Panc1 (cell line): ENCODE data around the gene ATP2B2. TPM values are rescaled to one million over a fixed set of nuclear protein-coding genes. Genes with fewer than 3 reads are reported as not detected.
"Not testable (repeated sequence)": the region's sequence is repeated elsewhere in the genome, so short reads cannot be mapped to it uniquely, and the experiment has no call there.

Source experiments
- ATAC-seq: fragments of 200-7000 bp; cut with Tn5 transposase; 2 replicates; pipeline ENCODE4 v1.9.1; 2020; ENCODE audit warnings: mild to moderate bottlenecking, moderate library complexity
- BruUV-seq: library from RNA; stranded (reverse); fragments of 400-500 nt; replicated peaks from 2 replicates; lab custom pipeline; 2021; lab: Mats Ljungman, UMichigan
- CTCF ChIA-PET: fragments of 300-600 bp; sonication (Branson Sonifier 250); formaldehyde crosslinking; loops from one replicate; lab custom pipeline; 2022; ENCODE audit warnings: antibody characterized with exemption; lab: Charles Lee
- POLR2A ChIA-PET: fragments of 300-600 bp; sonication (Branson Sonifier 250); formaldehyde crosslinking; loops from one replicate; lab custom pipeline; 2022; ENCODE audit warnings: antibody characterized with exemption; lab: Charles Lee
- DNase-seq: peaks from one replicate; pipeline ENCODE4 v3.0.0-alpha.2; 2010; ENCODE audit warnings: low read depth, low spot score
- H3K27ac ChIP-seq: 2 replicates; pipeline ENCODE4 v1.5.1; 2011; ENCODE audit warnings: mild to moderate bottlenecking, low read length, inconsistent platforms
- H3K27me3 ChIP-seq: fragments of 200-500 bp; sonication (Bioruptor generic); 2 replicates; pipeline ENCODE4 v1.6.0; 2014; ENCODE audit warnings: low read length, inconsistent platforms; ENCODE audit not compliant: control insufficient read depth, insufficient read depth
- H3K36me3 ChIP-seq: fragments of 200-500 bp; sonication (Bioruptor generic); 2 replicates; pipeline ENCODE4 v1.5.1; 2014; ENCODE audit warnings: inconsistent platforms, mild to moderate bottlenecking, low read length, moderate library complexity; ENCODE audit not compliant: control insufficient read depth, insufficient read depth
- H3K4me1 ChIP-seq: 2 replicates; pipeline ENCODE4 v1.5.1; 2011; ENCODE audit warnings: inconsistent platforms, mild to moderate bottlenecking, low read length, moderate library complexity; ENCODE audit not compliant: control insufficient read depth, insufficient read depth
- H3K4me3 ChIP-seq, 2 experiments: 2 replicates each; pipeline ENCODE4 v1.5.1; 2011 to 2012; ENCODE audit warnings: low read depth in 2 of 2, low read length in 2 of 2, mild to moderate bottlenecking in 2 of 2, inconsistent platforms in 1 of 2, moderate library complexity in 1 of 2
- H3K9me3 ChIP-seq: fragments of 200-500 bp; sonication (Bioruptor generic); 2 replicates; pipeline ENCODE4 v1.5.1; 2014; ENCODE audit warnings: low read depth, mild to moderate bottlenecking, inconsistent platforms, low read length, moderate library complexity; ENCODE audit not compliant: control insufficient read depth, insufficient read depth
- POLR2AphosphoS5 ChIP-seq: IDR thresholded peaks from 2 replicates; pipeline ENCODE4 v1.6.1; 2012; ENCODE audit warnings: mild to moderate bottlenecking, low read depth, low read length, moderate library complexity
- REST ChIP-seq, 2 experiments: IDR thresholded peaks; 2 replicates each; pipeline ENCODE4 v1.6.1; 2011 to 2012; ENCODE audit warnings: low read depth in 2 of 2, control low read depth in 1 of 2, low read length in 1 of 2, mild to moderate bottlenecking in 1 of 2, moderate library complexity in 1 of 2; ENCODE audit not compliant: insufficient read depth in 1 of 2
- SIN3A ChIP-seq: IDR thresholded peaks from 2 replicates; pipeline ENCODE4 v1.6.1; 2012; ENCODE audit warnings: low read depth, mild to moderate bottlenecking, low read length, moderate library complexity, borderline replicate concordance; ENCODE audit not compliant: insufficient read depth
- TCF7L2 ChIP-seq: IDR thresholded peaks from 2 replicates; pipeline ENCODE4 v1.6.1; 2011; ENCODE audit warnings: mild to moderate bottlenecking, low read depth, low read length, inconsistent platforms
- in situ Hi-C: cut with HindIII; loops from 2 replicates; pipeline ENCODE4 v1.10.0; 2016; ENCODE audit warnings: low sequenced_read_pairs, low pct_unique_long_range_greater_than_20kb
- intact Hi-C: fragments of 100-400 bp; cut with micrococcal nuclease; formaldehyde crosslinking; loops from one replicate; pipeline ENCODE4 v1.10.0; 2022; ENCODE audit not compliant: unreplicated experiment
- total RNA-seq: library from RNA; stranded (reverse); gene quantifications from one replicate; pipeline ENCODE4 v1.2.1, GENCODE V29; 2021; ENCODE audit not compliant: unreplicated experiment
- TF ChIP-seq, protein P1 (sequence below): fragments of 450-650 bp; IDR thresholded peaks from 2 replicates; pipeline ENCODE4 v1.5.1; 2017; ENCODE audit warnings: mild to moderate bottlenecking

Gene ATP2B2
- total RNA-seq, 1 experiment from 2014 or later = not detected

GRCh38 chr3:10546181-10546624, 40.8 kb upstream of the ATP2B2 start:
- in situ Hi-C loops (no loop called here), intact Hi-C loops (no loop called here)
- Histone ChIP-seq H3K27me3 (no peaks in the 10 kb centered on the region), H3K27ac (no peak overlapping the region), H3K4me1 (no peaks in the 10 kb centered on the region), H3K9me3 (peaks cover 5% of the 10 kb centered on the region; the same call in 1 of the 2 replicates), H3K4me3 (no peak overlapping the region), H3K36me3 (no peaks in the 10 kb centered on the region)
- ATAC-seq (no peak), DNase-seq (no peak)
- CTCF ChIA-PET = no interaction called here
- TF ChIP-seq REST (IDR thresholded peaks at IDR 0.05; ENCODE audit: insufficient read depth in 1 of 2, low read depth in 2 of 2, low read length in 1 of 2) = 0 out of 4 replicates have a peak, but pooled peaks of 1 of the 2 experiments have one; percentile 37
- TF ChIP-seq TCF7L2 = no peak
- POLR2A ChIA-PET = no interaction called here
- no TSS peak for BruUV-seq

GRCh38 chr3:10542518-10542917, 37.1 kb upstream of the ATP2B2 start:
- CTCF ChIA-PET = no interaction called here
- no peak for TF ChIP-seq SIN3A

DNA sequence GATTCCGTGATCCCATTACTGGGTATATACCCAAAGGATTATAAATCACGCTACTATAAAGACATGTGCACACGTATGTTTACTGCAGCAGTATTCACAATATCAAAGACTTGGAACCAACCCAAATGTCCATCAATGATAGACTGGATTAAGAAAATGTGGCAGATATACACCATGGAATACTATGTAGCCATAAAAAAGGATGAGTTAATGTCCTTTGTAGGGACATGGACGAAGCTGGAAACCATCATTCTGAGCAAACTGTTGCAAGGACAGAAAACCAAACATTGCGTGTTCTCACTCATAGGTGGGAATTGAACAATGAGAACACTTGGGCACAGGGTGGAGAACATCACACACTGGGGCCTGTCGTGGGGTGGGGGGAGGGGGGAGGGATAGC, 35.0 kb upstream of the ATP2B2 start:
- POLR2A ChIA-PET, ATAC-seq, H3K4me1 ChIP-seq, in situ Hi-C loops, BruUV-seq, H3K4me3 ChIP-seq, H3K36me3 ChIP-seq, DNase-seq, H3K27ac ChIP-seq, CTCF ChIA-PET, H3K27me3 ChIP-seq, H3K9me3 ChIP-seq, intact Hi-C loops: not testable (repeated sequence)

More at GRCh38 chr3:10542518-10542917, 37.1 kb upstream of the ATP2B2 start:
- DNase-seq (no peak), ATAC-seq (no peak)
- intact Hi-C loops (no loop called here), in situ Hi-C loops (no loop called here)
- POLR2A ChIA-PET = no interaction called here
- no peak overlapping the region for H3K27ac ChIP-seq
- H3K4me1 ChIP-seq = no peaks in the 10 kb centered on the region
- H3K4me3 ChIP-seq = no peak overlapping the region
- no TSS peak for BruUV-seq
- H3K27me3 ChIP-seq = no peaks in the 10 kb centered on the region; the same call in none of the 2 replicates
- peaks cover 5% of the 10 kb centered on the region; the same call in 1 of the 2 replicates for H3K9me3 ChIP-seq
- no peaks in the 10 kb centered on the region for H3K36me3 ChIP-seq

GRCh38 chr3:10534066-10534465, 28.7 kb upstream of the ATP2B2 start:
- intact Hi-C loops (no loop called here), in situ Hi-C loops (no loop called here)
- ATAC-seq (no peak), DNase-seq (no peak)
- CTCF ChIA-PET = no interaction called here
- H3K4me1 ChIP-seq = no peaks in the 10 kb centered on the region
- no peak overlapping the region for H3K4me3 ChIP-seq
- no peak overlapping the region for H3K27ac ChIP-seq
- peaks cover 2% of the 10 kb centered on the region for H3K27me3 ChIP-seq
- POLR2A ChIA-PET = no interaction called here
- H3K36me3 ChIP-seq = no peaks in the 10 kb centered on the region
- BruUV-seq = no TSS peak
- TF ChIP-seq SIN3A (no peak), REST (IDR thresholded peaks at IDR 0.05; ENCODE audit: insufficient read depth in 1 of 2, low read depth in 2 of 2, low read length in 1 of 2) (no peak), POLR2AphosphoS5 (no peak), TCF7L2 (no peak)
- TF ChIP-seq, protein P1, sequence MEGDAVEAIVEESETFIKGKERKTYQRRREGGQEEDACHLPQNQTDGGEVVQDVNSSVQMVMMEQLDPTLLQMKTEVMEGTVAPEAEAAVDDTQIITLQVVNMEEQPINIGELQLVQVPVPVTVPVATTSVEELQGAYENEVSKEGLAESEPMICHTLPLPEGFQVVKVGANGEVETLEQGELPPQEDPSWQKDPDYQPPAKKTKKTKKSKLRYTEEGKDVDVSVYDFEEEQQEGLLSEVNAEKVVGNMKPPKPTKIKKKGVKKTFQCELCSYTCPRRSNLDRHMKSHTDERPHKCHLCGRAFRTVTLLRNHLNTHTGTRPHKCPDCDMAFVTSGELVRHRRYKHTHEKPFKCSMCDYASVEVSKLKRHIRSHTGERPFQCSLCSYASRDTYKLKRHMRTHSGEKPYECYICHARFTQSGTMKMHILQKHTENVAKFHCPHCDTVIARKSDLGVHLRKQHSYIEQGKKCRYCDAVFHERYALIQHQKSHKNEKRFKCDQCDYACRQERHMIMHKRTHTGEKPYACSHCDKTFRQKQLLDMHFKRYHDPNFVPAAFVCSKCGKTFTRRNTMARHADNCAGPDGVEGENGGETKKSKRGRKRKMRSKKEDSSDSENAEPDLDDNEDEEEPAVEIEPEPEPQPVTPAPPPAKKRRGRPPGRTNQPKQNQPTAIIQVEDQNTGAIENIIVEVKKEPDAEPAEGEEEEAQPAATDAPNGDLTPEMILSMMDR = no peak
- no peaks in the 10 kb centered on the region for H3K9me3 ChIP-seq
